Ecto neural progenitor cell (in vitro differentiated cells): ENCODE data around the gene GABPA.

Source experiments
- DNase-seq: peaks from one replicate; pipeline ENCODE4 v3.0.0-alpha.2; 2018; ENCODE audit warnings: low spot score

The GABPA gene

DNA sequence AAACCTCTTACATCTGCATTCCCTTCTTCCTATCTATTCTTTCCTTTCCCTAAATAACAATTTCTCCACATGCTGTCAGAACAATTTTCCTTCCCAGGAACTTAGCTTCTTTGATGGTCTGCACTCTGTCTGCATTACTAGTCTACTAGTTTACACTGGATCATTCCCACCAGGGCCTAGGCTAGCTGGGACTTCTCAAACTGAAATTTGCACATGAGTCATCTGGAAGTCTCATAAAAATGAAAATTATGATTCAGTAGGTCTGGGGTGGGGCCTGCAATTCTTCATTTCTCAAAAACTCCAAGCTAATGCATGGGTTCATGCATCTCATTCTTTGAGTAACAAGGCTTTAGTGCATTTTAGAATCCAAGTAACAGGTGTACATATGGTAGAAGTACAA lies 74.2 kb downstream of the GABPA start:
- DNase-seq = no peak

DNA sequence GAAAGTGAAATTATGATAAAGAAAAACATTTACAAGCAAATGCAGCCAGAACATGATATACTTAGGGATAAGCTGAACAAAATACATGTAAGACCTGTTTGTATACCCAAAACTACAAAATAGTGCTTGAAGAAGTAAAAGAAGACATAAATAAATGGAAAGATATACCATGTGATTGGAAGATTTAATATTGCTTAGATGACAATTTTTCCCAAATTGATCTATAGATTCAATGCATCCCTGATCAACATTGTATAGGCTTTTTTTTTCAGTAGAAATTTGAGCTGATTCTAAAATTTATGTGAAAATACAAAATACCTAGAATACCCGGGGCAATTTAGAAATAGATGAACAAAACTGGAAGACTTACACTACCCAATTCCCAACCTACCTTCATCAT lies 76.4 kb downstream of the GABPA start:
- DNase-seq = no peak

DNA sequence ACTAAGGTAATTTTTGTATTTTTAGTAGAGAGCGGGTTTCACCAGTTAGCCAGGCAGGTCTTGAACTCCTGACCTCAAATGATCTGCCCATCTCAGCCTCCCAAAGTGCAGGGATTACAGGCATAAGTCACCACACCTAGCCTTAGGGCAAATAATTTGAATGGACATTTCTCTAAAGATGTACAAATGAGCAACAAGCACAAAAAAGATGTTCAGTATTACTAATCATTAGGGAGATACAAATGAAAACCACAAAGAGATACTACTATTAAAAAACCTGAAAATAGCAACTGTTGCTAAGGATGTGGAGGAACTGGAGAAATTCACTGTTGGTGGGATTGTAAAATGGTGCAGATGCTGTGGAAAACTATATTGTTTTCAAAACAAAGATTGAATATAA lies 79.1 kb downstream of the GABPA start:
- DNase-seq = no peak

DNA sequence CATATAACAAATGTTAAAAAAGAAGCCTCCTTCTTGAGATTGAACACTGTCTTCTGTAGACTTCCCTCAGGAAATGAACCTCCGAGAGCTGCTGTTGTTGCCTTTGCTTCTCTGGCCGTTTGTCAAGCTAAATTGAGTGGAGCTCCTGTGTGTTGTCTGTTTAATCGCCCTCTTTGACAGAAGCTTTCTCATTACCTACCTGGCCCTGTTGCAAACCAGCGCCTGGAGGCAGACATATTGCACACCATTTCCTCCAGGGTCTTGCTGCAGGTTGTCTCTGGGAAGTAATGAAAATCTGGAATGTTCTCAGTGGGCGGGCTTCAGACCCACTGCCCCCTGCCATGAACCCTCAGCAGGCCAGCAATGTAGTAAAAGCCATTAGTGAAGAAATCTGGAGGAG lies 83.3 kb downstream of the GABPA start:
- DNase-seq = no peak

DNA sequence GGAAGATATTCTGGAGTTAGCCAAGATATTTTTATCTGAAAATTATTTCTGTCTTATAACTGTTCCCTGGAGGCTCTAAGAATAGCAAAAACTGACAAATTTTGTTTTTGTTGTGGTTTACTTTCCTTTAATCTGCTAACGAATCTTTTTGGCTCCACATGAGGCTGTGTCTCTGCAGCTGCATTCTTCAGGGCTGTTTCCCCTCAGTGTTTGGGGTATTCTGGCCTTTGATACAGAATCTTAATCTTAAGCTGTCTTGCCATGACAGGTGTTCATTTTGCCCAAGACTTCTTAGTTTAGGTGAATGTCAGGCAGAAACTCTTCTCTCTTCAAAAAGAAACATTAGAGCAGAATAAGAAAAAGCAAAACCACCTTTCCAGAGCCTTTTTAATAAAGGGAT lies 83.8 kb downstream of the GABPA start:
- no peak for DNase-seq
